ENCODE results near the gene BATF2.

GRCh38 chr11:65021003-65021402, 24.2 kb upstream of the BATF2 start:
- TF ChIP-seq CTCF (IDR thresholded peaks at IDR 0.05) (no peak), POLR2A (IDR thresholded peaks at IDR 0.05) (no peak)
